HPDE6-E6E7 (cell line): ENCODE measurements around the gene KRT79.
"Not testable (repeated sequence)": the region's sequence is repeated elsewhere in the genome, so short reads cannot be mapped to it uniquely, and the experiment has no call there.

Experiments used
- DNase-seq: peaks from one replicate; pipeline ENCODE4 v3.0.0; 2011; ENCODE audit warnings: missing footprints; ENCODE audit errors: extremely low spot score

Gene KRT79

DNA sequence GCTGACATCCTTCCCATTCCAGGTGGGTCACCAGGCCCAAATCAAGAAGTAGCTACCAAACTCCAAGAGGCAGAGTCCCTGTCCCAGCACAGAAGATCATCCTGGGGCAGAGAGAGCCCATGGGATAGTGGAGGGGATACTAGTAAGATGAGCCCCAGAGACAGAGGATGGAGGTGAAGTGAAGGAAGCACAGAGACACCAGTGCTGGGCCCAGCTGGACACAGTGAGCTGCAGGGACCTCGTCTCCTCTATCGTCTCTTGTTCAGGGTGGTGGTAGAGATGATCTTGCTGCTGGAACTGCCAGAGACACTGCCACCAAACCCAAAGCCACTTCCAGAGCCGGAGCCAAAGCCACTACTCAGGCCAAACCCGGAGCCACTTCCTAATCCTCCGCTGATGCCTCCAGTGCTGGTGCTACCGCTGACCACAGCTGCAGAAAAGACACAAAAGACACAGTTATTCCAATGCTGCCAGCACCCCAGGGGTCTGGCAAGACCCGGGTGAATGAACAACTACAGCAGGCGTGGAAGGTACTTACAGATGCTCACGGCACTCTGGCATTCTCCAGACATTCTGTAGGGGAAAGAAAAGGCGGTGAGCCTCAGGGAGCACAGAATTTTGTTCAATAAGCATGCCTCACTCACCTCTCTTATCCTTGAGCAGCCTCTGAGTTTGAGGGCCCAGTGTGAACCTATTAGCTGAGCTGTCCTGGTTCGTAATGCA, 27.1 kb downstream of the KRT79 start:
- no peak for DNase-seq

DNA sequence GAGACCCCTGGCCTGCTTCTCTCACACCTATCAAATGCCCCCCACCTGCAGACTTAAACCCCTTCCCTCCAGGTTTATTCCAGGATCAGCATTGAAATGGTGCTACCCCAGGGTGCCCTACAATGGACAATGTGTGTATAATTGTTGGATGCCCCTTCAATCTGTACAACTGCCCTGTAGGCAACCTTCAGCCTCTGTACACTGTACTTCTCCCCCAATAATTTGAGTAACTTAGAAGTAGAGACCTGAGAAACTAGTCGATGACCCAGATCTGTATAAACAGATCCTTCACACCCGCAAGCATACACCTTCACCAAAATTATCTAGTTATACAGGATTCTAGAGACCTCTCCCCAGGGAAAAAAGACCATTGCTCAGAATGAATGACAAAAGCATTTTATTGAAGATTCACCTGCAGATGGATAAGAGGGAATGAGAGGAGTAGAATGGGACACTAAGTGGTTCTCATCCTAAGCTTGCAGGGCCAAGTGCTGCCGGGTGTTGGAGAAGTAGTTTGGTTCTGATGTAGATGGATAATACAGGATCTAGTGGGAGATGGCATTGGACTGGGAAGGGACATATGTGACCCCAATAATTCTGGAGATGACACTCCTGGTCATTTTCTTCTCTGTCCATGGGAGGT, 27.8 kb downstream of the KRT79 start:
- DNase-seq = no peak

DNA sequence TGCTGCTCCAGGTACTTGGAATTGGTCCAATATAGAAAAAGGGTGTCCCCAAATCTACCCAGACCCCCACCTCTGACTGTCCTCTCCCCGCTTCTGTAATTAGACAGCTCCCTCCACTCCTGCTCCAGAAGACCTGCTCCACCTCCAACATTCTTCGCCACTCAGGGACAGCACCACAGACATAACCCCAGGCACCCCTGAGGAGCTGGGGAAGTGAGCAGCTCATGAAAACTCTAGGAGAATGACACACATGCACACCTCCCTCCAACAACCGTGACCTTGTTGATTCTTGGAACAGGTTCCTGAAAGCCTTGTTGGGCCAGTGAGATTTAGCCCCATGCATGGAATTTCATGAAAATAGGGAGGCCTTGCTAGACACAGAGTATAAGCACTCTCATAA, 28.4 kb downstream of the KRT79 start:
- DNase-seq = no peak

DNA sequence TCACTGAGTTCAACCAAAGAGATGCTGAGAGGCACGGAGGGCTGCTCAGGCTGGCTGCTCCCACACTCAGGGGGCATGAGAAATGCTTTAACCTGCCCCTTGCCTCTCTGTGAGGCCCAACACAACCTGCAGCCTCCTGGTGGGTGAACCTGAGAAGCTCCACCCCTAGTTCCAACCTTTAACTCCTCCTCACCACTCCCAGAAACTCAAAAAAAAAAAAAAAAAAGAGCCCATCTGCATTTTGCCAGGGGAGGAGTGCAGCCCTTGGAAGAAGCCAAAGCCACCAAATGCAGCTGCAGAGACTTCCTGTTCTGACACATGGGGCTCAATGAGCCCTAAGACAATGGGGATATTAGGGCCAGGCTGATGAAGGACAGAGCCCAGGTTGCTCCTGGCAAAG, 29.1 kb downstream of the KRT79 start:
- DNase-seq = no peak

DNA sequence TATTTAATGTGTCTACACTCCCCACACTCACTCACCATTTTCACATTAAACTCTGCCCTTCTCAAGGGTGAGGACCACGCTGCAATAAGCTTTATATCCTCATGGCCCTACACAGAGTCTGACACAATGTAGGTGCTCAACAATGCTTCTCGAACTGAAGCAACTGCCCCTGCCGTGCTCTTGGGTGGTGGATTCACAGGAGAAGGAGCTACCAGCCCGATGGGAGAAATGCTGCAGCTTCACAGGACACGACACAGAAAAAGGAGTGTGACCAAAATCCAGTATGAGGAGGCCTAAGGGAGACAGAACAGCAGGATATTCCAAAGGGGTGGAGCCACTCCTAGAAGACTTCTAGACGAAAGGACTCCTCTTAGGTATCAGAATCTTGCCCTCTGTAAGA, 31.7 kb downstream of the KRT79 start:
- DNase-seq = no peak

DNA sequence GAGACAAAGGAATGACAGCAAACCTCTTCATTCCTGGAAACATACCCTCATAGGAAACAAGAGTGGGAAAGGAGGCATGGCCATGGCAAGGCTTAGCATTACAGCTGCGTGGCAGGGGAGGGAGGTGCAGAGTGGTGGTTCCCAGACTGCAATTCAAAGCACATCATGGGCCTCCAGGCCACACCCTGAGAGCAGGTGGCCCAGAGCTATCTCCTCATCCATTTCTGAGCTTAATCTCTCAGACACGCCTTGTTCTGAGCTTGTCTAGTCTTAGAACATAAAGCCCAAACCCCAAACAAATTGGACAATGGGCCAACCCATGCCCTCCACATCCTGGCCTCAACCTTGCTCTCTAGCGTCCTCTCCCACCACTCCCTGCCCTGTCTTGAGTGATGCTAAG, 32.3 kb downstream of the KRT79 start:
- DNase-seq = no peak

DNA sequence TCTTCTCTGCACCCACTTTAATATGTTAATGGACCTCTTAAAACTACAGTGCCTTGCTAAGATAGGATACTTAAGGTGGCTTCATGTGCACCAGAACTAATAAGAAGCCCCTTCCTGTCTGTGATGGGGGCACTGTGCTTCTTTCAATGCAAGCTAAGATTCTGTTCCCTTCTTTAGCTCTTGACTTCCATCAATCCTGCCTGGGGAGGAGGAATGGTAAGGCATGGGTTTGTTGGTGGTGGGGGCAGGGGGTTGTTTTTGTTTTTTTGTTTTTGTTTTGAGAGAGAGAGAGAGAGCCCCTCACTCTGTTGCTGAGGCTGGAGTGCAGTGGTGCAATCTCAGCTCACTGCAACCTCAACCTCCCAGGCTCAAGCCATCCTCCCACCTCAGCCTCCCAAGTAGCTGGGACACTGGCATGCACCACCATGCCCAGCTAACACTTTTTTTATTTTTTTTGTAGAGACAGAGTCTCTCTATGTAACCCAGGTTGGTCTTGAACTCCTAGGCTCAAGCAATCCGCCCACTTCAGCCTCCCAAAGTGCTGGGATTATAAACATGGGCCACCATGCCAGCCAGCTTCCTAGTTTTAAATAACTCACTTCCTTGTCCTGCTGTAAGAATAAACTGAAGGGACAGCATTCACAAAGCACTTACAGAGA, 33.7 kb downstream of the KRT79 start:
- DNase-seq = no peak

DNA sequence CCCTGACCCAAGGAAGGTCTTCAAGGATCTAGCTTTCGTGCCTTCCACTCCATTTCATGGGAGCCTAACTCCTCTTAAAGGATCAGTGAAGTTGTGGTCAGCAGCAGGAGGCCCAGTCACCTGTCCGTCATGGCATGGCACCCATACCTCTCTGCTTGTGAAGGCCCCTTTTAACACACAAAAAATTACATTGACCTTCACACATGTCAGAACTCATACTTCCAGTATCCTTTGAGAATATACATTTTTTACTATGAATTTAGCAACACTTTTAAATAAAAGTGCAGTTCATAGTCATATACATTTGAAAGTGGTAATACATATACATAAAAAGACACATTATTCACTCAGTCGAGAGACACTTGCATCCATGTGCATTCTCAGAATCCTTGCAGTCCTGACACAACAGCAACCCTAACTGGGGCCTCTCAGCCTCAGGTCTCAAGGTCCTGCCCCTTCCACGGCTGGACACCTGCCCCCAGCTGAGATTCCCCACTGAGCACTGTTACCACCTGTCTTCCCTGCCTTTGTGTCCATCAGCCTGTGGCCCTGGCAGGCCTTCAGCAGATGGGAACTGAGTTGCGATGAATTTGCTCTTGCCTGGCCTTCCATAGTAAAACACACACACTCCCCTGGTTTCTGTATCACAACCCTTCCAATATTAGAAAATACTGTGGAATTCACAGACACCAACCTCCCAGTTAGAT, 34.5 kb downstream of the KRT79 start:
- DNase-seq = no peak

DNA sequence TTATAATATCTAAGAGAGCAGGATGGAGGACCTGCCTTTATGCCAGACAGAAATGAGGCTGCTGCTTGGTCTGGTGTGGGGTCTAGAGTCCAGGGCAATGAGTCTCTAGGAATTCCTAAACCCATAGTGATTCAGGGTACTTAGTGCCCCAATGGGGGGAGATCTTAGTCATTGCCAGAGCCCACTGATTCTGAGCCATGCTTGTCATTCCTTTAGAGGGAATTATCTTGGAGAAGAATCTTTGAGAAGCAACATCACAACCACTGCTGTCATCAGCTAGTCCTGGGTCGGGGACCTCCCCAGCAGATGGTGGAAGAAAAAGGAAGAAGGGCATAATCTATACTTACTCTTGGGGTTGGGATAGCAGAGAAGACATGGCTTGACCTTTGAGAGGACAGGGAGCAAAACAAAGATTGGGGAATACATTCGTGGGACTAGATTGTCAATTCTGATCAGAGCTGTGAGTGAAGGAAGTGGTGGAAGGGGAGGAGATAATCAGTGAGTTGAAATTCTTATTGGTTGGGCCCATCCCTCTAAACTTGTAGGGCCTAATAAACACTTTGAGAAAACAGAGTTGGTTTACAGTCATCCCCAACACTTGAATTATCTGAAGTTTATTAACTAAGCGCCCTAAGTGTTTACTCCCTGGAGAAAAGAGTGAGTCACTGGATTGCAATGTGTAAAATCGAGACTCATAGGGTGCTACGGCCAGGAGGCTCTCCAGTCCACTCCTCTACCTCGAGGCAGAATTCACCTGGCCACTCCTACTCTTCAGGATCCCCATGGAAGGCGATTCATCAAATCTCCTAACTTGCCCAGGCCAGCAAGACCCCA, 35.2 kb downstream of the KRT79 start:
- DNase-seq = peak; percentile 71

DNA sequence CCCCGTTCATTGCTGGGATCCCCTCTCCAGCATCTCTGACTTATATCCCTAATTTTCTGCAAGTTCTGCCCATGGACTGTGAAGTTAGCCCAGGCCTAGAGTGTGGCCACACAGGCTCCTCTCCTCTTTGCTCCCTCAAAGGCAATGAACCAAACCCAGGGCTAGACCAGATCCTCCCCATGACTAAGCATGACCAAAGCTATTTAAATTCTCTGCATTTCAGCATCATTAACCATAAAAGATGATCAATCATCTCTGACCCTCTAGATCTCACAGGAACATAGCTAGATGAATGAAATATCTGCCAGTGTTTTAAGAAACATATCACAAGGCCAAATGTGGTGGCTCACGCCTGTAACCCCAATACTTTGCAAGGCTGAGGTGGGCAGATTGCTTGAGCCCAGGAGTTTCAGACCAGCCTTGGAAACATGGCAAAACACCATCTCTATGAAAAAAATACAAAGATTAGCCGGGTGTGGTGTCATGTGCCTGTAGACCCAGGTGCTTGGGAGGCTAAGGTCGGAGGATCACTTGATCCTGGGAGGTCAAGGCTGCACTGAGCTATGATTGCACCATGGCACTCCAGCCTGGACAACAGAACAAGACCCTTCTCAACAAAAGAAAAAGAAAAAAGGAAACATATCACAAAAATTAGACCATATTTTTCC, 36.0 kb downstream of the KRT79 start:
- peak; percentile 25 for DNase-seq

DNA sequence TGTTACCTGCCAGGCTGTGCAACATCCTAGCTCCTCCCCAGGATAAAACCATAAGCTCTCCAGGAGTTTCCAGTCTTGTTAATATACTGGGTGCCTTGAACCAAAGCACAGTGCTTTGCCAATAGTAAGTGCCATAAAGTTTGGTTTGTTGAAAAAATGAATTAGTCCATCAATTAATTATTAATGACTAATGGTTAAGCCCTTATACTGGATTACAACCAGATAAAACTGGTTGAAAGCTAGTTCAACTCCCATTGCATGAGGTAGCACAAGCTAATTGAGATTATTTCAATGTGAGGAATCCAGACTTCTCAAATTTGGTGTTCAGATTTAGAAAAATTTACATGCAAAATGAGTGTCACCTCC, 36.6 kb downstream of the KRT79 start:
- no peak for DNase-seq

DNA sequence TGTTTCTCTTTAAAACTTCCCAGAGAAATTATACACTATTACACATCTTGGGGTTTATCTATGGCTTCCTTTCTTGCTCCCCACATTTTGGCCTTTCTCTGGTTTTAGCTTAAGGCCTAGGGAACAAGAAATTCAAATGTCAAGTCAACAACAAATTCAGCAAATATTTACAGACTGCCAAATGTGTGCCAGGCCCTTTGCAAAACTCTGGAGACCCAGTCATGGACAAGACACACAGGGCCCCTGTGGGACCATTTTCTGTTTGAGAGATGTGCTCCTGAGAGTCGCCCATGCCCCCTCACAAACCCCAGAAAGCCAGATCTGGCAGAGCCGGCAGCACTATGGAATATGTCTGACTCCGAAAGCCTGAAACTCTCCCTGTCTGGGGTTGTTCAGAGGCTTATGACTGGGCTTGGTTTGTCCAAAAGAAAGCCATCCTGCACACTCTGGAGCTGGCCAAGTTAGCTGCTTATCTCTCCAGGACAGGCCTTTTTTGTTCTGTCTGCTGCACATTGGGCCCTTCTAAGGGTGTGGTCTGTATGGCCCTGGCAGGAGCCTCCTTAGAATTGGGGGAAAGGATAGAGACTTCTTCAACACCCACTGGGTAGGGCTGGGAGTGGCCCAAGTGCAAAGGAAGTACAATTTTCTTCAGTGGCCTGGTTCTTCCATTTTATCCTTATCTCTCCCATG, 37.1 kb downstream of the KRT79 start:
- no peak for DNase-seq

DNA sequence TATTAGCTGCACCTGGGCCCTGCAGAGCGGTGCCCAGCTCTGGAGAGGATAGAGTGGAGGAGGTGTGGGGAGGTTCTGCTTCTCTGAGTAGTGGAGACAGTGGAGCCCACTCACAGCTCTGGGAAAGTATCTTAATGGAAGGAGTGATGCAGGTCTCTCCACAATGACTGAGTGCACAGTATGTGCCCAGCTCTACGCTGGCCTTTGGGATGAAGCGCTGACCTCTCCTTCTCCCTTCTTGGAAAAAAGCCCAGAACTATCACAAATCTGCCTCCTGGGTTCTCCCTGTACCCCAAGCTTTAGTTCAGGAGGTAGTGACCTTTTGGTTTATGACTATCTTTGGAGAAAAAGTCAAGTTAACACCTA, 37.7 kb downstream of the KRT79 start:
- no peak for DNase-seq

DNA sequence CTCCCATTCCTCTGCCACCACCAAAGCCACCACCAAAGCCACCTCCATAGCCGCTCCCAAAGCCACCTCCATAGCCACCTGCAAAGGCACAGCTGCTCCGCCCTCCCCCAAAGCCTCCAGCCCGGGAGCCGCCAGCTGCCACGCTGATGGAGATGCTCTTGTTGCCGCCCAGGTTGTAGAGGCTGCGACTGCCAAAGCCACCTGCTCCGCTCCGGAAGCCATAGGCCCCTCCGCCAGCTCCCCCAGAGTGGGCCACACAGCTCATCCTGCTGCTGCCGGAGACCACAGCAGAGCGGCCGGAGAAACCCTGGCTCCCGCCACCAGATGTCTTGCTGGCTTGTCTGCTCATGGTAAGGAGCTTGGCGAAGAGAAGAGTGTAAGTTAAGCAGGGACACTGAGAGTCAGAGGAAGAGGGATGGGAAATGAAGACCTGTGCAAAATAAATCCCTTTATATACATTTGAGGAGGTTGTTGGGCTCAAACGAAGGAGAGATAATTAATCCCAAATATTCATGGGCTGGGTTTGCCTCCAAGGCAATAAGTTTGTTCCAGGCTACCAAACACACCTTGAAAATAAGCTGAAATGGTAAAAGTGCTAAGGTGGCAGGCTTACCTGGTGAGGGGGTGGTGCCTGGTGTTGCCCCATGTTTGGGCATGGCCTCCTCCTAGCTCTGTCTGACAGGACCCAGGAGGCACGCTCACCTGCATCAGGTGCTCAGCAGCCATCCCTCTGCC, 38.2 kb downstream of the KRT79 start, which contains the start of gene KRT3:
Gene KRT3 (minus strand): TSS at position 424 of the 735 bp plus-strand sequence. CDS start 75 bp downstream, at position 349.
- DNase-seq = no peak

DNA sequence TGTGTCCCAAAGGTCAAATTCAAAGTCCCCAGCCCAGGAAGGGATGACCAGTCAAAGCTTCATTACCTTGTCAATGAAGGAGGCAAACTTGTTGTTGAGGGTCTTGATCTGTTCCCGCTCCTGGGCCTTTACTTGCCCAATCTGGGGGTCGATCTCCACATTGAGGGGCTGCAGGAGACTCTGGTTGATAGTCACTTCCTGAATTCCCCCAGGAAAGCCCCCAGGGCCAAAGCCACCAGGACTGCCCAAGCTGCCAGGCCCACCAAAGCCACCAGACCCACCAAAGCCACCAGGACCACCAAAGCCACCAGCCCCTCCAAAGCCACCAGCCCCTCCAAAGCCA, 38.8 kb downstream of the KRT79 start:
- not testable (repeated sequence) for DNase-seq

DNA sequence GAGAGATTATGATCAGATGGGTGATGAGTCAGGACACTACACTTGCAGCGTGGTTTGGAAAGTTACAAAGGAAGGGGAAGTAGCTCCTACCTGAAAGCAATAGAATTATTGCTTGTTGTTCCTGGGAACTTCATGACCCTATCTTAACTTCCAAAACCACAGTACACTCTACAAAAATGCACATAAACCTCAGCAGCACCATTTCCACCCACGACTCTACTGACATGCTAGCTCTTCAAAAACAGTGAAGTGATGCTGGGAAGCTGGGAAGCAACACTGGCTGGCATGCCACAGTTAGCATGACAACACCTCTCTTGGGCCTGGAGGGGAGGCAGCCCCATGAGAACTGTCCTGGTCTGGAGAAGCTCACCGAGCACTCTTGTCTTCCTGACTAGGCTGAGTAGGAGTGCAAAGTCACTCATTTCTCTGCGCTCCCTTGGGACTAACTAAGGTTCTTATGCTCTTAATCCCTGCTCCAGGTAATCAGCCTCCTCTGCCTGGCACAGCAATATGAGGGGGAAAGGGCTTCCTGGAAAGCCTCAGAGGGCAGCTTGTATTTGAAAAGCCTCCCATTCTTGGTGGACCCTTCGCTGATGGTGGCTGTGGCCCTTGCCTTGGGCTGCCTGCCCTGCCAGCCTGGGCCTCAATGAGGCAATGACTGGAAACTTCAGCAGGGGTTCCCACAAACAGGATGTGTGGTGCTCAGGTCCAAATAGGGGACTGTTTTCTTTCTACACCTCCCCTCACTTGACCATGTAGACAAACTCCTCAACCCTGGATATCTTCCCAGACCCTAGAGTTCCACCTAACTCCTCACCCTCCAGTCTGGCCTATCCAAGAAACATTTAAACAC, 39.4 kb downstream of the KRT79 start:
- DNase-seq = no peak

DNA sequence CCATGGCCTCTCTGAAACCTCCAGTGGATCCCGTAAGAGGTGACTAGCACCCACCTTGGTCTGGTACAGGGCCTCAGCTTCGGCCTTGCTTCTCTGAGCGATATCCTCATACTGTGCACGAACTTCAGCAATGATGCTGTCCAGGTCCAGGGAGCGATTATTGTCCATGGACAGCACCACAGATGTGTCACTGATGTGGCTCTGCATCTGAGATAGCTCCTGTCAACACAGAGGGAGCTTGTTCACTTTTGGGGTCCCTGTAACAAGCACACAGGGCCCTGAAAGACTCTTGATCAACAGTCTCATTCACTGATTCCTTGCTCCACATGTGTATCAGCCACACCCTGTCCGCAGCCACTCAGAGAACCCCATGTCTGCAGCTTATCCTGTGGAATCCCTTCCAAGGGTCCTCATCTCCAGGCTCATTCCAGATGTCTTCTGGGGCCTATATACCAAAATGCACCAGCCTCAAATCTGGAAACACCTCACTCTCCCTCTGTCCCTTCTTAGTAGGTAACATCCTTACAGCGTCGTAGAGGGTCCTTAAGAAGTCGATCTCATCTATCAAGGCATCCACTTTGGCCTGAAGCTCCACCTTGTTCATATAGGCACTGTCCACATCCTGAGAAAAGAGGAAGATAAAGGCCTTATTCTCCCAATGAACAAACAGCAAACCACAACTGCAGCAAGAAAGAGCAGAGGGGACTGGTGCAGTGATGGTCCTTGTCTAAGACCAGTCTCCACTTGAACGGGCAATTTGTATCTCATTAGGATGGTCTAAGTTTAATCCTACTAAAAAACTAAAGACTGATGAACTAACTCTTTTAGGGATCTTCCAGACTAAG, 41.7 kb downstream of the KRT79 start:
- no peak for DNase-seq
